Left ventricle myocardium inferior (tissue), 1 donor: ENCODE measurements around the gene S100A3. TPM values are rescaled to one million over a fixed set of nuclear protein-coding genes. Genes with fewer than 3 reads are reported as not detected.
"Not testable (repeated sequence)": the region's sequence is repeated elsewhere in the genome, so short reads cannot be mapped to it uniquely, and the experiment has no call there.

Source experiments
- DNase-seq: peaks from one replicate; pipeline ENCODE4 v3.0.0-alpha.2; 2020
- H3K27ac ChIP-seq: fragments of 200-600 bp; replicated peaks from 2 replicates; pipeline ENCODE4 v1.8.0; 2021
- H3K27me3 ChIP-seq: fragments of 200-600 bp; 2 replicates; pipeline ENCODE4 v1.8.0; 2021; ENCODE audit warnings: low read depth
- H3K36me3 ChIP-seq: fragments of 200-600 bp; 2 replicates; pipeline ENCODE4 v1.8.0; 2021
- H3K4me1 ChIP-seq: fragments of 200-600 bp; 2 replicates; pipeline ENCODE4 v1.8.0; 2021
- H3K4me3 ChIP-seq: fragments of 200-600 bp; 2 replicates; pipeline ENCODE4 v1.8.0; 2021; ENCODE audit warnings: mild to moderate bottlenecking, moderate library complexity
- H3K9me3 ChIP-seq: fragments of 200-600 bp; replicated peaks from 2 replicates; pipeline ENCODE4 v1.8.0; 2021
- intact Hi-C: fragments of 100-400 bp; cut with micrococcal nuclease; formaldehyde crosslinking; loops from one replicate; pipeline ENCODE4 v1.11.0; 2022
- total RNA-seq: library from RNA; stranded (reverse); fragmentation: NEBNext Ultra II Directional; extraction: Animal tissue kit (Norgen Biotek cat#: 25700); gene quantifications from one replicate; pipeline ENCODE4 v1.2.1, GENCODE V29; 2021
- TF ChIP-seq, protein P1 (sequence below): fragments of 200-600 bp; IDR thresholded peaks from 2 replicates; pipeline ENCODE4 v1.8.0; 2021; ENCODE audit warnings: antibody characterized with exemption, mild to moderate bottlenecking, borderline replicate concordance
- donor health status: DM: no; HTN: yes; CAD: no; lungs with severe emphysema.

Gene S100A3
- total RNA-seq, 1 donor from 2014 or later, result 0.36 TPM

DNA sequence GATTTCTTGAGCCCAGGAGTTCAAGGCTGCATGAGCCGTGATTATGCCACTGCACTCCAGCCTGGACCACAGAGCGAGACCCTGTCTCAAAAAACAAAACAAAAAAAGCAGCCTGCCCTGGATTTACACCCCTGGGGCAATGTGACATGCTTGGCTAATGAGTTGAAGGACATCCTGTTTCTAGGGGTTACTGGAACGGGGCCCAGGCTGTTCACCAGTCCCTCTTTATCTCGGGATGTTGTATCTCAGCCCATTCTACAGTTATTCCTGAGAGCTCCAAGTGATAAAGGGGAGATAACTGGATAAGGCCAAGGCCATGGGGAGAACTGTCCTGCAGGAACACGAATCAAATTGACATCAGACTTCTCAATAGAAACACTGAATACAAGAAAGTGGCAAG, 38.3 kb upstream of the S100A3 start:
- intact Hi-C loops, result no loop called here
- Histone ChIP-seq H3K4me3 (no peak overlapping the region), H3K4me1 (peaks cover 9% of the 10 kb centered on the region), H3K27ac (no peak overlapping the region), H3K36me3 (no peaks in the 10 kb centered on the region), H3K9me3 (no peaks in the 10 kb centered on the region), H3K27me3 (no peaks in the 10 kb centered on the region)
- TF ChIP-seq, protein P1, sequence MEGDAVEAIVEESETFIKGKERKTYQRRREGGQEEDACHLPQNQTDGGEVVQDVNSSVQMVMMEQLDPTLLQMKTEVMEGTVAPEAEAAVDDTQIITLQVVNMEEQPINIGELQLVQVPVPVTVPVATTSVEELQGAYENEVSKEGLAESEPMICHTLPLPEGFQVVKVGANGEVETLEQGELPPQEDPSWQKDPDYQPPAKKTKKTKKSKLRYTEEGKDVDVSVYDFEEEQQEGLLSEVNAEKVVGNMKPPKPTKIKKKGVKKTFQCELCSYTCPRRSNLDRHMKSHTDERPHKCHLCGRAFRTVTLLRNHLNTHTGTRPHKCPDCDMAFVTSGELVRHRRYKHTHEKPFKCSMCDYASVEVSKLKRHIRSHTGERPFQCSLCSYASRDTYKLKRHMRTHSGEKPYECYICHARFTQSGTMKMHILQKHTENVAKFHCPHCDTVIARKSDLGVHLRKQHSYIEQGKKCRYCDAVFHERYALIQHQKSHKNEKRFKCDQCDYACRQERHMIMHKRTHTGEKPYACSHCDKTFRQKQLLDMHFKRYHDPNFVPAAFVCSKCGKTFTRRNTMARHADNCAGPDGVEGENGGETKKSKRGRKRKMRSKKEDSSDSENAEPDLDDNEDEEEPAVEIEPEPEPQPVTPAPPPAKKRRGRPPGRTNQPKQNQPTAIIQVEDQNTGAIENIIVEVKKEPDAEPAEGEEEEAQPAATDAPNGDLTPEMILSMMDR, result no peak
- DNase-seq, result no peak

GRCh38 chr1:153586347-153586746, 37.3 kb upstream of the S100A3 start:
- H3K27me3 ChIP-seq, result no peaks in the 10 kb centered on the region
- no peaks in the 10 kb centered on the region for H3K36me3 ChIP-seq
- no peaks in the 10 kb centered on the region for H3K9me3 ChIP-seq
- no peak for DNase-seq
- intact Hi-C loops, result no loop called here
- H3K4me1 ChIP-seq, result peaks cover 9% of the 10 kb centered on the region
- H3K27ac ChIP-seq, result no peak overlapping the region
- TF ChIP-seq, protein P1, result no peak
- H3K4me3 ChIP-seq, result no peak overlapping the region

GRCh38 chr1:153585006-153585405, 35.9 kb upstream of the S100A3 start:
- no peak overlapping the region for H3K27ac ChIP-seq
- TF ChIP-seq, protein P1, result no peak
- intact Hi-C loops, result no loop called here

DNA sequence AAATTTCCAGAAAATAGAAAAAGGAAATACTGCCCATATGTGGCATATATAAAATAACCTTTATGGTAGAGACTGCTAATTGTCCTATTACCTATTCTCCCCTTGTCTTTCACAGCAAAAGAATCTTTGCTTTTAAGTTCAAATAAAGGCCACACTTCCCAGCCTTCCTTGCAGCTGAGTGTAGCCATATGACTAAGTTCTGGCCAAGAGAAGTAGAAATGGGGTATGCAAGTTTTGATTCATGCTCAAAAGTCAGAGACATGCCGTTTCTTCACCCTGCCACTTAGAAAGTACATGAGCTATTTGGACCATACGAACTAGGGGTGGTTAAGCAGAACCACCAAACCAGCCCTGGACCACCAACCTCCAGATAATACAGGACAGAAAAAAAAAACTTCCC, 34.9 kb upstream of the S100A3 start:
- no peak overlapping the region for H3K27ac ChIP-seq
- H3K36me3 ChIP-seq, result no peaks in the 10 kb centered on the region
- peaks cover 9% of the 10 kb centered on the region for H3K4me1 ChIP-seq
- H3K27me3 ChIP-seq, result no peaks in the 10 kb centered on the region
- intact Hi-C loops, result no loop called here
- DNase-seq, result no peak
- no peaks in the 10 kb centered on the region for H3K9me3 ChIP-seq
- no peak overlapping the region for H3K4me3 ChIP-seq
- TF ChIP-seq, protein P1, result no peak

More at GRCh38 chr1:153585006-153585405, 35.9 kb upstream of the S100A3 start:
- no peaks in the 10 kb centered on the region for H3K36me3 ChIP-seq
- no peak overlapping the region for H3K4me3 ChIP-seq
- H3K9me3 ChIP-seq, result no peaks in the 10 kb centered on the region
- no peak for DNase-seq
- peaks cover 9% of the 10 kb centered on the region for H3K4me1 ChIP-seq
- no peaks in the 10 kb centered on the region for H3K27me3 ChIP-seq

GRCh38 chr1:153583514-153583913, 34.5 kb upstream of the S100A3 start:
- H3K4me1 ChIP-seq, H3K9me3 ChIP-seq, DNase-seq, intact Hi-C loops, H3K36me3 ChIP-seq, H3K27me3 ChIP-seq, H3K27ac ChIP-seq, H3K4me3 ChIP-seq: not testable (repeated sequence)

GRCh38 chr1:153582836-153583235, 33.8 kb upstream of the S100A3 start:
- H3K36me3 ChIP-seq, H3K27me3 ChIP-seq, intact Hi-C loops, H3K4me1 ChIP-seq, H3K27ac ChIP-seq, H3K9me3 ChIP-seq, DNase-seq, H3K4me3 ChIP-seq: not testable (repeated sequence)

- Histone ChIP-seq H3K4me1 (no peaks in the 10 kb centered on the region), H3K27me3 (no peaks in the 10 kb centered on the region), H3K27ac (no peak overlapping the region), H3K4me3 (no peak overlapping the region), H3K9me3 (no peaks in the 10 kb centered on the region), H3K36me3 (no peaks in the 10 kb centered on the region)
- TF ChIP-seq, protein P1, result no peak
- no peak for DNase-seq
- intact Hi-C loops, result no loop called here
These were observed 29.9 kb upstream of the S100A3 start for GRCh38 chr1:153578936-153579335.
